NCI-H524 treated with DMSO at 0.1 percent for 48 hours (cell line): ENCODE measurements around the gene TH.

ENCODE experiments used
- DNase-seq: peaks from one replicate; lab custom pipeline; 2025; lab: John Stamatoyannopoulos, UW

TH gene

GRCh38 chr11:2142300-2142759, 29.3 kb downstream of the TH start:
- DNase-seq: no peak

DNA sequence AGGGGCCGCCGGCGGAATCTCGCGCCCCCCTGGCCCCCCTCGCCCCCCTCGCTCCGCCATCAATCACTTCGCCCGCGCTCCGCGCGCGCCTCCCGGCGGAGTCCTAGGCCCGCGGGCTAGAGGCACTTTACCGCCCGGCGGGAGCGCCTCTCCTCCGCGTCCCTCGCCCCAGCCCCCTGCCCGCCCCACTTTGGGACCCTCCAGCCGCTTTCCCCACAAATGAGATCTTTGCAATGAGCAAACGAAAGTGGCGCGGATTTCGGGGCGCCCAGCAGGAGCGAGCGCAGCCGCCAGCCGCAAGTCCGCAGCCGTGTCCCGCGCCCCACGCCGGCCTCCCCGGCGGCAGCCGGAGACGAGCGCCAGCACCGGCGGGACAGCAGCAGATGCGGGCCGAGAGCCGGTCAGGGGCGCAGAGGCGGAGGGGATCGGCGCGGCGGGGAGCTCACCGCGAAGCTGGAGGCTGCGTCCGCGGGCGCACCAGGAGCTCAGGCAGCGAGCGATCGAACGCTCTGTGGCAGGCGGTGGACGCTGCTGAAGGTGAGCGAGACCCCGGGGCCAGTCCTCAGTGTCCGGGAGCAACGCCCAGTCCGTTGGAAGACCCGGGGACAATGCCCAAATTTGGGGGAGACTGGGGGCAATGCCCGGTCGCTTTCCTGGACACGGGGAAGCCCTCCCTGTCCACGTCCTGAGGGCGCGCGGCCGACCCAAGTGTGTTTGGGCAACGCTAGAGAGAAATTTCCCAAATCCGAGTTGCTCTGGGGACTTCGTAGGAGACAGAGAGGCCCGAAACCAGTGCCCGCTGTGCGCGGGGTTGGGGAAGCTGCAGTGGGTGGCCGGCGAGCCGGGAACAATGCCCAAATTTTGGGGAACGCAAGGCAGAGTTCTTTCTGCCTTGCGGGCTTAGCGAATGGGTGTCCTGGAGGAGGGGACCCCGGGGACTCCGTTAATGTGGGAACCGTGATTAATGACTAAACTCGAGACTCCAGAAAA, 30.9 kb downstream of the TH start:
- no peak for DNase-seq

DNA sequence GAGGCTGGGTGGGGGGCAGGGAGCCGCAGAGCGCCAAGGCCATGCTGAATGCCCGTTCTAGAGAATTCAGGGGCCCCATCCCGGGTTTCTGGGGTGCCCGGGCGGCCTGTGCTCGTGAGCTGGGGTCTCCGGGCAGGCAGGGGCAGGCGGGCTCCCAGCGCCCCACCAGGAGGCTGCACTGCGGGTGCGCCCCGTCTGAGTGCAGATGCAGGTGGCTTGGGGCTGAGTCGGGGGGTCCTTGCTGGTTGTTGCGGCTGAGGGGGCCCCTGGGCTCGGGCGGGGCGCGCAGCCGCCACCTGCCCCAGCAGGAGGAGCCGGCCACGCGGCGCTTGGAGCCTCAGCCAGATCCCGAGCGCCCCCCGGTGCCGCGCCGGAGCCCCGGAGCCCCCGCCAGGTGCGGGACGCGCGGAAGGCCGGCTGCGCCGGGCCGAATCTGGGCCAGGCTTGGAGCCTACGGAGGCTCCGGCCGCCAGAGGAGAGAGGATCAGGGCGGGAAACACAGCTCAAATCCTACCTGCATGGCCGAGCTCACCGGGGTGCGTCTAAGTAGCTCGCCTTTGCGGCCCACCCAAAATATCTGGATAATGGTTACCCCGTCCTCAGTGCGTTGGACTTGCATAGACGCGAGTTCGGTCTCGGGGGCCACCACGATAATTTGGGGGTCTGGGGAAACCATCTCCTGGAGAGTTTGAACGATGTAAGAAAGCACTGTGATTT, 31.8 kb downstream of the TH start:
- no peak for DNase-seq

GRCh38 chr11:2139123-2139521, 32.5 kb downstream of the TH start, which contains the start of gene IGF2:
TSS of gene IGF2 (minus strand) at chr11:2139389. CDS start at chr11:2135523, 3,866 bp downstream.
- DNase-seq: no peak

GRCh38 chr11:2138431-2139122, 33.0 kb downstream of the TH start:
- no peak for DNase-seq

GRCh38 chr11:2138068-2138430, 33.6 kb downstream of the TH start:
- no peak for DNase-seq

DNA sequence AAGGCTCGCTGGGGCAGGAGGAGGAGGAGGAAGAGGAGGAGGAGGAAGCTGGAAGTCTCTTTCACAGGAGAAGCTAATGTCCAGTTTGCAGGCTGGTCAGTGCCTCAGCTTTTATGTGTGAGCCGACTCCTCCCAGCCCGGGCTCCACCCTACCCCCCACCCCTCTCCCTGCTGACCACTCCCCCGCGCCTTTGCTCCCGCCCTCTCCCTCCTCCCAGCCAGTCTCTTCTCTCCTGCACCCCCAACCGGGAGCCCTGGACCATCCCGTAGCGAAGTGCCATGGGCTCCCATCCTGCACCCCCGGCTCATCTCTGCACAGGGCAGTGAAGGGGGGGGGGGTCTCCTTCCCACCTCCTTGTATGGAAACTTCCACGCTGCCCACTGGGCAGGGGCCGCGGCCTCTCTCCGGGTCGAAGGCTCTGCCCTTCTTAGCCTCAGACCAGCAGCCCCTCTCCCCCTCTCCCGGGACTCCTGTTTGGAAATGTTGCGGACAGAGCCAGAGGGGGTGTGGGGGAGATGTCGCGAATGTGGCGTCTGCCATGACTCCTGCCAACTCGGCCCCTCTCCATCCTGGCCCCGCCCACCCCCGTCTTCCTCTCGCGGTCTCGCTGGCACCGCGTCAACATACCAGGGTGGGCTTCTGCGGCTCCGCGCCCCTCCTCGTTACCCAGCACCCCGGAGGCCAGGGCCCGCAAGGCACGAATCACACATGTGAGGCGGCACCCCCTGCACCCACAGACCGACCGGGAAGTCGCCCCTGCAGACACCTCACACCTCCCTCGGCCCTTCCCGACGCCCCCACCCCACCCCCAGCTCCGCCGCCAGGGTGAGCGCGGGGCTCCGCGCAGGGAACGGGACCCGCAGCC, 34.2 kb downstream of the TH start:
- DNase-seq: no peak

- no peak for DNase-seq
Observed at GRCh38 chr11:2136952-2137201, 34.7 kb downstream of the TH start.

- no peak for DNase-seq
Observed at GRCh38 chr11:2136209-2136951, 35.2 kb downstream of the TH start.

DNA sequence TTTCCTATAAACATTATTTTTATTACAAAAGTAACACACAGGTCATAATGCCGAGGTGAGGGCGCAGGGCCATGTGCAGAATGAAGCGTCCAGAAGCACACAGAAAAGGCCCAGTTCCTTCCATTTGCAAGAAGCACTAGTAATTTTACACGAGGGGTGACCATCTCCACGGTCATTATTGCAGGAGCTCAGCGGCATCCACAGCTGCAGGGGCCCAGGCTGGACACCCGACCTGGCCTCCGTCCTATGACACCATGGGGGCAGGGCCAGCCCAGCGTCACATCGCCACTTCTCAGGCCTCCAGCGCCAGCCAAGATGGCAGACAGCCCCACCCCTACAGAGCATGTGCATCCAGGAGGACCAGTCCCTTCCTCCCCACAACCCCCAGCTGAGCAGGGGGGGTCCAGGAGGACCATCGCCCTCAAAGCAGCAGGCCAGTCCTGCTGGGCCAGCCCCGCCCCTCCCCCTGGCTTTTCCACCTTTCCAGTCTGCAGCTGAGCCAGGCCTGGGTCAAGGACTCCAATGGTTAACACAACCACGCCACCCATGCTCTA, 35.9 kb downstream of the TH start:
- no peak for DNase-seq

DNA sequence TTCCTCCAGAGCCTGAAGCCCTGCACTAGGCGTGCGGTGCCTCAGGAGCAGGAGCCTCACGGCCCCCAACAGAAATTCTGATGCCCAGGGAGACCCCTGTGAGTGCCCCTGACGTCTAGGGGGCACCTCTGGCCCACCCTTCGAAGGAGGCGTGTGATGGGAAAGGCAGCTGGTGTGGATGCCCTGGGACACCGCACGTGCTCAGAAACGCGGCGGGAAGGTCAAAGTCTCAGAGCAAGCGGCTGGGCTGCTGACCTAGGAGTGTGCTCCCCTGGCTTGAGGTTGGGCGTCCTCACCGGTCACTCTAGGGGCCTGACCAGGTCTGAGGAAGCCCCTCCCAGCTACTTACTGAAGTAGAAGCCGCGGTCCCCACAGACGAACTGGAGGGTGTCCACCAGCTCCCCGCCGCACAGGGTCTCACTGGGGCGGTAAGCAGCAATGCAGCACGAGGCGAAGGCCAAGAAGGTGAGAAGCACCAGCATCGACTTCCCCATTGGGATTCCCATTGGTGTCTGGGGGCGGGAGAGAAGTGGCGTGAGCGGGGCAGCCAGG, 36.5 kb downstream of the TH start:
- DNase-seq: no peak

GRCh38 chr11:2134022-2135010, 37.3 kb downstream of the TH start:
- DNase-seq: no peak

DNA sequence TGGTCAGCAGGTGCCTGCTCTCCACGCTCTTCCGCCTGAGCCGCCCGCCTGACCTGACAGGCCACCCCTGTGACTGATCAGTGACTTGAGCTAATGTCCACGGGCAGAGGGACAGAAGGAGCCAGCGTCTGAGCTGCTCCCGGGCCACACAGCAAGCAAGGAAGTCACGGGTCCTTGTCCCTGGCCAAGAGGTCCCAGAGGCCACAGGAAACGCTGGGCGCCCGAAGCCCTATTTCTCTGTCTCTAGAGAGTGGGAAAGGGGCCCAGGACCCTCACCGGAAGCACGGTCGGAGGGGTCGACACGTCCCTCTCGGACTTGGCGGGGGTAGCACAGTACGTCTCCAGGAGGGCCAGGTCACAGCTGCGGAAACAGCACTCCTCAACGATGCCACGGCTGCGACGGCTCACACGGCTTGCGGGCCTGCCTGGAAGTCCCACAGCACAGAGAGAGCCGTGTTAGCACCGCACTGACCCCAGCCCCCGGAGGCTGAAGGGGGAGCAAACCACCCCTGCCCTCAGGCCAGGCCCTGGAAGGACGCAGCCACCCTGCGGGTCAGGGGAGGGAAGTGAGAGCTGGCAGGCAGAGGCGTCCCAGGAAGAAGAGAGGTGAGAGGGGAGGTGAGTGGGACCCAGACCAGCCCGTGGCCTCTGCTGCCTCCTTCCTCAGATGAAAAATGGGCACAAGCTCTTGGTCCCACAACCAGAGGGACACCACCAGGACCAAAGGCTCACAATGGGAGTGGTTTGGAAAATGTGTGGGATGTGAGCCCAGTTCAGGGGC, 38.2 kb downstream of the TH start:
- no peak for DNase-seq

GRCh38 chr11:2132874-2133240, 38.8 kb downstream of the TH start:
- no peak for DNase-seq

GRCh38 chr11:2132246-2132645, 39.4 kb downstream of the TH start:
- DNase-seq: no peak

- no peak for DNase-seq
Observed at GRCh38 chr11:2131371-2132236, 40.0 kb downstream of the TH start.

GRCh38 chr11:2130881-2131352, 40.7 kb downstream of the TH start:
- DNase-seq: no peak
